Activated naive CD8-positive, alpha-beta T cell (primary cell): ENCODE measurements around the gene VAPB.

Experiments used
- H3K27ac Mint-ChIP-seq: one replicate; pipeline ENCODE4 v1.8.0; 2021; ENCODE audit warnings: mixed read lengths
- H3K27me3 Mint-ChIP-seq: one replicate; pipeline ENCODE4 v1.8.0; 2021; ENCODE audit warnings: mixed read lengths
- H3K36me3 Mint-ChIP-seq: one replicate; pipeline ENCODE4 v1.8.0; 2021; ENCODE audit warnings: mixed read lengths
- H3K4me1 Mint-ChIP-seq: one replicate; pipeline ENCODE4 v1.8.0; 2021; ENCODE audit warnings: low read depth, mixed read lengths
- H3K4me3 Mint-ChIP-seq: one replicate; pipeline ENCODE4 v1.8.0; 2021; ENCODE audit warnings: mild to moderate bottlenecking, mixed read lengths
- H3K9me3 Mint-ChIP-seq: one replicate; pipeline ENCODE4 v1.8.0; 2021; ENCODE audit warnings: low read depth, mixed read lengths

Gene VAPB, protein sequence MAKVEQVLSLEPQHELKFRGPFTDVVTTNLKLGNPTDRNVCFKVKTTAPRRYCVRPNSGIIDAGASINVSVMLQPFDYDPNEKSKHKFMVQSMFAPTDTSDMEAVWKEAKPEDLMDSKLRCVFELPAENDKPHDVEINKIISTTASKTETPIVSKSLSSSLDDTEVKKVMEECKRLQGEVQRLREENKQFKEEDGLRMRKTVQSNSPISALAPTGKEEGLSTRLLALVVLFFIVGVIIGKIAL

DNA sequence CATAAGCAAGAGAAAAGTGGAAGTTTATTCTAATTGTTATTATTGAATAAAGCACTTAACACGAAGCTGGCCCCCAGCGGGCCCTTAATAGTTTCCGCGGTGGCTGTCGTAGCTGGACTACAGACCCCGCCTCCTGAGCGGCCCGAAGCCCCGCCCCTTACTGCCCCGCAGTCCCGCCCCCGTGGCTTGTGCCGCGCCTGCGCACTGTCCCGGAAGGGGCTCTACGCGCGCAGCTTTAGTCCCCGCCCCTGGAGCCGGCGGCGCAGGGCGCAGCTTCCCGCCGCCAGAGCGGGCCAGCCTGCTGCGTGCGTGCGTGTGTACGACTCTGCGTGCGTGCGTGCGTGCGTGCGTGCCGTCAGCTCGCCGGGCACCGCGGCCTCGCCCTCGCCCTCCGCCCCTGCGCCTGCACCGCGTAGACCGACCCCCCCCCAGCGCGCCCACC, at the start of gene VAPB:
Gene VAPB, plus strand, starts transcription at position 348 of the 442 bp plus-strand sequence. CDS start 231 bp downstream, outside the sequence.
- Mint-ChIP-seq H3K4me1 (peaks cover 45% of the 10 kb centered on the region), H3K36me3 (peaks cover 9% of the 10 kb centered on the region), H3K4me3 (peak within 1 kb of the TSS; percentile 98), H3K27me3 (no peaks in the 10 kb centered on the region), H3K27ac (peak within 1 kb of the TSS; percentile 94), H3K9me3 (no peaks in the 10 kb centered on the region)

DNA sequence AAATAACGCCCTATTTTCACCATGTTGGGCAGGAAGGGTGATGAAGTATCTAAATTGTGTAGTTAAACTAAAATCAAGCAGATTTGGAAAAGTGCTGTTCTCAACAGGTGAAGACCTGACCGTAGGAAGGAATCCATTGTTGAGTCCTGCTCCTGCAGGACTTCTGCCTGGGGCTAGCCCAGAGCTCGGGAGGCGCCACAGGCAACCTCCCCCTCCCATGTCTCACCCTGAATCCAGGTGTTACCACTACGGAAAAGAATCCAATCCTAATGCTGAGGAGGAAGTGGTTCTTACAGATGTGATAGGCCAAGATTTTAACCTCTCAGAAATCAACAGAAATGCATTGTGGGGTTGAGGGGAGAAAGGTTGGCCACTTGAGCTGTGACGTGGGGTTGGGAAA, 49.3 kb upstream of the VAPB start:
- H3K4me3 Mint-ChIP-seq = no peak overlapping the region
- H3K9me3 Mint-ChIP-seq = no peaks in the 10 kb centered on the region
- H3K4me1 Mint-ChIP-seq = peaks cover 35% of the 10 kb centered on the region
- no peaks in the 10 kb centered on the region for H3K27me3 Mint-ChIP-seq
- H3K27ac Mint-ChIP-seq = no peak overlapping the region
- H3K36me3 Mint-ChIP-seq = peaks cover 16% of the 10 kb centered on the region

GRCh38 chr20:58340151-58340550, 48.9 kb upstream of the VAPB start:
- H3K27me3 Mint-ChIP-seq = no peaks in the 10 kb centered on the region
- H3K9me3 Mint-ChIP-seq = no peaks in the 10 kb centered on the region
- no peak overlapping the region for H3K27ac Mint-ChIP-seq
- peaks cover 18% of the 10 kb centered on the region for H3K36me3 Mint-ChIP-seq
- H3K4me3 Mint-ChIP-seq = no peak overlapping the region
- H3K4me1 Mint-ChIP-seq = peaks cover 35% of the 10 kb centered on the region

DNA sequence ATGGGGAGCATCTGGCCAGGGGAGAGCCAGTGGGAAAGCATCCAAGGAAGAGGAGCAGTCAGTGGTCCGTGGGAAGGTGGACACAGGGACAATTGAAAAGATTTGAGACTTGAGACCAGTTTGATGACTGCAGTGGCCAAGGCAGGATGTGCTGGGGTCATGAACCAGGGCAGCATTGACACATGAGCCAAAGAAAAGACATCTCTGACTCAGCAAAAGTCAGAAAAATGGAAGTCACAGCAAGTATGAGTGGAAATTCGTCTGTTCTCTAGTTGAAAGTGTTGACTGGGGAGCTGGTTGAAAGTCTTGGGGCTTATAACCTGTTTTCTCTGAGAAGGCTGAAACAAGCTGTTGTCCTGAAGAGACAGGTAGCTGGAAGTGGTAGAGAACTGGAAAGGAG, 48.2 kb upstream of the VAPB start:
- Mint-ChIP-seq H3K27ac (peak overlapping the region; percentile 3), H3K9me3 (no peaks in the 10 kb centered on the region), H3K4me1 (peaks cover 35% of the 10 kb centered on the region), H3K4me3 (no peak overlapping the region), H3K27me3 (no peaks in the 10 kb centered on the region), H3K36me3 (peaks cover 22% of the 10 kb centered on the region)

GRCh38 chr20:58342104-58342945, 46.7 kb upstream of the VAPB start:
- Mint-ChIP-seq H3K27me3 (no peaks in the 10 kb centered on the region), H3K27ac (no peak overlapping the region), H3K4me3 (no peak overlapping the region), H3K4me1 (peaks cover 28% of the 10 kb centered on the region), H3K36me3 (peaks cover 32% of the 10 kb centered on the region), H3K9me3 (no peaks in the 10 kb centered on the region)

DNA sequence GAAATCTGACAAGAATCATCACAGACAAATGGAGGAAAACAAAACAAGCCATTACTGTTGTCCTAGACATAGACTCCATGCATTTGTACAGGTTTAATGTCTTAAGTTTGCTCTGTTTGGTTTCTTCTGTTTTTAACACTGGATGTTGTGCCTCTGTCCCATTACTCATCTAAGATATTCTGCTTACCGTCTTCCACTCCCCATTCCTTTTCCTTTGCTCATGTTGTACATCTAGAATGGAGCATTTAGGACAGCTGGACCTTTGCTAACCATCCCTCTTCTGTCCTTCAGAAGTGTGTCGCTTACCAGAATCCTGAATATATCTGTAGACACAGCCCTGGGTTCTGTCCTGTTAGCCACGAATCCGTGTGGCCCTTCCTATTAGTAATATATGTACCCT, 44.3 kb upstream of the VAPB start:
- Mint-ChIP-seq H3K4me3 (no peak overlapping the region), H3K27ac (no peak overlapping the region), H3K9me3 (no peaks in the 10 kb centered on the region), H3K27me3 (no peaks in the 10 kb centered on the region), H3K4me1 (peaks cover 16% of the 10 kb centered on the region), H3K36me3 (peaks cover 35% of the 10 kb centered on the region)

- peaks cover 31% of the 10 kb centered on the region for H3K36me3 Mint-ChIP-seq
- peak overlapping the region; percentile 48 for H3K27ac Mint-ChIP-seq
- H3K27me3 Mint-ChIP-seq = no peaks in the 10 kb centered on the region
- H3K4me1 Mint-ChIP-seq = no peaks in the 10 kb centered on the region
- no peak overlapping the region for H3K4me3 Mint-ChIP-seq
- H3K9me3 Mint-ChIP-seq = no peaks in the 10 kb centered on the region
Observed at GRCh38 chr20:58349570-58349969, 39.5 kb upstream of the VAPB start.

DNA sequence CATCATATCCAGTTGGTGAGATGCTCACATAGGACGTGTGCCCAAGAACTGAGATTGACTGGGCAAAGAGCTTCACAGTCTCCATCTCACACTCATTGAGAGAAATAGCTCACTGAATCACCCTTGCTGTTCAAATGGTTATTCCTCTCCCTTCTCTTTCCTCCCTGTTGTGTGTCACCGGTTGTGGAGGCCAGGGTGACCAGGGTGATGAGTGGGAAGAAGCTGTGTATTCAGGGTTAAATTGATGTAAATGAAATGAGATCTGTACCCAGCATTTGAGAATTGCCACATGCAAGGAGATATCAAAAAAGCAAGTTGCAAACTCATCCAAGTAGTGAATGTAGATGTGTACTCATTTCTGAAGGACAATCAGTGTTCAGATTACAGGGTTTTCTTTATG, 36.6 kb upstream of the VAPB start:
- no peaks in the 10 kb centered on the region for H3K4me1 Mint-ChIP-seq
- H3K36me3 Mint-ChIP-seq = peaks cover 13% of the 10 kb centered on the region
- H3K27ac Mint-ChIP-seq = no peak overlapping the region
- H3K9me3 Mint-ChIP-seq = no peaks in the 10 kb centered on the region
- no peaks in the 10 kb centered on the region for H3K27me3 Mint-ChIP-seq
- H3K4me3 Mint-ChIP-seq = no peak overlapping the region

- Mint-ChIP-seq H3K36me3 (peaks cover 7% of the 10 kb centered on the region), H3K27ac (no peak overlapping the region), H3K27me3 (no peaks in the 10 kb centered on the region)
Observed at GRCh38 chr20:58359441-58359840, 29.6 kb upstream of the VAPB start.

DNA sequence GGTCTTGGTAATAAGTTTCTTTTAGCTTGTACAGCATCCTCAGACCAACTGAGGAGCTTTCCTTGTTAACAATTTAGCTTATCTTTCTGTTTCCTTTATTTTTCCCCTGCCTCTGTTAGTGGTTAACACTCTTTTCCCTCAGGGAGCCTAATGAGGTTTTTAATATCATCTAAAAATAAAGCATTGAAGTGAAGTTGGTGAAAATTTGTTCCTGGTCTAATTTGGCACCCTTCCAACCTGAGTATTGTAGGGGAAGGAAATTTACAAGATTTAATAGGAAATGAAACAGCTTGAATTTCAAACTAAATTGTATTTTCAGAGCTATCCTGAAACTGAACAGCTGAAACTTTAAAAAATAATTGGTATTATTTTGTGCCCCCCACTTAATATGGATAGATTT, 28.1 kb upstream of the VAPB start:
- Mint-ChIP-seq H3K36me3 (peaks cover 7% of the 10 kb centered on the region), H3K4me1 (peaks cover 1% of the 10 kb centered on the region)

More at GRCh38 chr20:58359441-58359840, 29.6 kb upstream of the VAPB start:
- H3K4me3 Mint-ChIP-seq = no peak overlapping the region
- no peaks in the 10 kb centered on the region for H3K4me1 Mint-ChIP-seq
- H3K9me3 Mint-ChIP-seq = no peaks in the 10 kb centered on the region

DNA sequence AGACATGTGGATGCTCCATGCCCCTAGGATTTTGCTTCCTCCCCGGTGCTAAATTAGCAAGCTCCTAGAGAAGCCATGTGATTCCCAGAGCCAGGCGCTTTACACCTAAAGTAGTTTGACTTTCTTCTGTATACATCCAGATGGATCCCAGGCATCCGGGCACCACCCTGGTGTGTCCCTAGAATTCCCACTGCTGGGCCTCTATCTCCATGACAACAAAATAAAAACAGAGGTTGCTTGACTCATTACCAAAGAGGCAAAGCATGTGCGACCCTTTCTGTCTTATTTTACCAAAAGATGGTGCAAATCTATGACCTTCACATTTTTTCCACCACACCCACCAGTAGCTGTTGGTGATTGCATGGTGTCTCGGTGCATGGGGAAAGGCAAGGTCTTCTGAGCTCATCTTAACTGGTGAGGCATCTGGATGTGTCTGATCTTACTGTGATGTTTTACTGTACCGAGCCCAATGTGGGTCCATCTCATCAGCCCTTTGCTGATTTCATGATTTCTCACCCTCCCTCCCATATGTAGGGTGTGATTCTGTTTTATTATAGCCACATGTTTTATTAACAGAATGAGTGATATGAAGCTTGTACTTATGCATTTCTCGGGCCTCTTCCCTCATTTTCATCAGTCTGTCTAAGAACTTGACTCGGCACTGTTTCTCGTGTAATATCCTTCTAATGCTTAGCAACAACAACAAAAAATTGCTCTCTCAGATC, 27.4 kb upstream of the VAPB start:
- H3K36me3 Mint-ChIP-seq = peaks cover 7% of the 10 kb centered on the region
- no peaks in the 10 kb centered on the region for H3K27me3 Mint-ChIP-seq
- peaks cover 5% of the 10 kb centered on the region for H3K4me1 Mint-ChIP-seq
- H3K27ac Mint-ChIP-seq = peak overlapping the region; percentile 0
- H3K9me3 Mint-ChIP-seq = no peaks in the 10 kb centered on the region
- no peak overlapping the region for H3K4me3 Mint-ChIP-seq

More for the DNA sequence above, 28.1 kb upstream of the VAPB start:
- Mint-ChIP-seq H3K27me3 (no peaks in the 10 kb centered on the region), H3K27ac (no peak overlapping the region), H3K4me3 (no peak overlapping the region), H3K9me3 (no peaks in the 10 kb centered on the region)

DNA sequence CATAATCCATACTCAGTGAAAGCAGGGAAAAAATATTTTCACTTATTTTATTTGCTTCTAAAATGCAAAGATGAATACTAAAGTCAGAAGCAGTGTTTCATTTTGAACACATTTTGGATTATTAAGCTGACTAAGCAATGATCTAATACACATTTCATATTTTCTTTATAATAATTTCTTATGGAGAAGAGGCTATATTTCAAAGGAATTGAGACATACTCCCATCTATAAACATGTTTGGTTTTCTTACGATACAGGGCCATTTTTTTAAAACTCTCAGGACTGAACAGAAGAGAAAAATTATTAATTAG, 26.9 kb upstream of the VAPB start:
- H3K27ac Mint-ChIP-seq = peak overlapping the region; percentile 0
- peaks cover 7% of the 10 kb centered on the region for H3K36me3 Mint-ChIP-seq
- H3K9me3 Mint-ChIP-seq = no peaks in the 10 kb centered on the region
- H3K27me3 Mint-ChIP-seq = no peaks in the 10 kb centered on the region
- H3K4me1 Mint-ChIP-seq = peaks cover 5% of the 10 kb centered on the region
- H3K4me3 Mint-ChIP-seq = no peak overlapping the region

- Mint-ChIP-seq H3K27ac (no peak overlapping the region), H3K36me3 (peaks cover 4% of the 10 kb centered on the region), H3K4me3 (no peak overlapping the region), H3K9me3 (no peaks in the 10 kb centered on the region), H3K27me3 (no peaks in the 10 kb centered on the region), H3K4me1 (peaks cover 5% of the 10 kb centered on the region)
Observed at GRCh38 chr20:58362970-58363369, 26.1 kb upstream of the VAPB start.

DNA sequence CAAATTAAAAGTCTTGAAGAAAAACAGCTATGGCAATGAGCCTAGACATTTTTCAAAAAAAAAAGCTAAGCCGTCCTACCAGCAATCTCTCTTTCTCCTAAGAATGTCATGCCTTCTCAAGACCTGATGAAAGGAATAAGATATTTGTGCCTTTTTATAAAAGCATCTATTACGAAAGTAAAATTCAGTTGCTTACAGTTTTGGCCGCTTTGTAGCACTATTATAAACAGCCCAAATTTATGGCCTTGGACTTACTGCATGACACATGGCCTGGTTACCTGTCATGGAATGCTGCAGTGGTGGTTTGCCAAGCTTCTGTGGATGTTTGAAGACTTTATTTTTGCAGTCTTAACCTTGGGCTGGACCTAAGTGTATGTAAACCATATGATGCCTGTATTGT, 22.2 kb upstream of the VAPB start:
- Mint-ChIP-seq H3K27me3 (no peaks in the 10 kb centered on the region), H3K4me3 (no peak overlapping the region), H3K9me3 (no peaks in the 10 kb centered on the region), H3K36me3 (peaks cover 2% of the 10 kb centered on the region), H3K4me1 (peaks cover 5% of the 10 kb centered on the region), H3K27ac (no peak overlapping the region)

- Mint-ChIP-seq H3K27me3 (no peaks in the 10 kb centered on the region), H3K4me1 (no peaks in the 10 kb centered on the region), H3K27ac (no peak overlapping the region), H3K4me3 (no peak overlapping the region), H3K9me3 (no peaks in the 10 kb centered on the region), H3K36me3 (no peaks in the 10 kb centered on the region)
Observed at GRCh38 chr20:58372806-58373205, 16.2 kb upstream of the VAPB start.
